Jurkat, Clone E6-1 (cell line): ENCODE results near the gene HINFP.
"Not testable (repeated sequence)": the region's sequence is repeated elsewhere in the genome, so short reads cannot be mapped to it uniquely, and the experiment has no call there.

Source experiments
- DNase-seq: peaks from one replicate; pipeline ENCODE4 v3.0.0-alpha.2; 2011; ENCODE audit warnings: low read depth, low spot score
- H3K4me3 ChIP-seq: 2 replicates; pipeline ENCODE4 v1.5.1; 2011; ENCODE audit warnings: mild to moderate bottlenecking, low read length, control low read depth, moderate library complexity

The HINFP gene

DNA sequence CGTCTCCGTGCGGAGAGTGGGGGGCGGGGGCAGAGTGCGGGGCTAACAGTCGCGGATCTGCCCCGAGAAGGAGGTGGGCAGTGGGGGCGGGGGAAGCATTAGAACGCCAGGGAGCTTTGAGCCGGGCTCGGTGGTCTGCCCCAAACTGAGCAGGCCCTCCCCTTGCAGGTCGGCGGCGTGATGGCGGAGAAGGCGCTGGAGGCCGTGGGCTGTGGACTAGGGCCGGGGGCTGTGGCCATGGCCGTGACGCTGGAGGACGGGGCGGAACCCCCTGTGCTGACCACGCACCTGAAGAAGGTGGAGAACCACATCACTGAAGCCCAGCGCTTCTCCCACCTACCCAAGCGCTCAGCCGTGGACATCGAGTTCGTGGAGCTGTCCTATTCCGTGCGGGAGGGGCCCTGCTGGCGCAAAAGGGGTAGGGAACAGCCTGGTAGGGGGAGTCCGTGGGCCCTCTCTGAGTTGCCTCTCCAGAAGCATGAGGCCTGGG, 28.5 kb downstream of the HINFP start:
- no peak for DNase-seq
- no peak overlapping the region for H3K4me3 ChIP-seq

DNA sequence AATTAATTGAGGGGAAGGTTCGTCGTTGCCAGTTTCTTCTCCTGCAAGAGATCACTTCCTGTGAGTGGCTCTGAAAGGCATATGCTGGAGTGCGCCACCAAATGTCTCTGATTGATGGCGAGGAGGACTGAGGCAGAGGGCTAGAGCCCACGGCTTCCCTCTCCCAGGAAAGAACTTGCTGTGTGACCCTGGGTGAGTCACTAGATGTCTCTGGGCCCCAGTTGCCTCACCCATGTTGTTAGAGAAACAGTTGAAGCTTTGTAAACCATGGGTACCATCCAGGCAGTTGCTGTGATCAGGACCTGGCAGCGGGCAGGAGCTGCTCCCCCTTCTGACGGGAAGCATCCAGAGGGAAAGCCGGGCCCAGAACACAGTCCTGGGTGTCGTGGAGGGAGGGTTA, 30.7 kb downstream of the HINFP start:
- H3K4me3 ChIP-seq: no peak overlapping the region
- DNase-seq: peak; percentile 29

DNA sequence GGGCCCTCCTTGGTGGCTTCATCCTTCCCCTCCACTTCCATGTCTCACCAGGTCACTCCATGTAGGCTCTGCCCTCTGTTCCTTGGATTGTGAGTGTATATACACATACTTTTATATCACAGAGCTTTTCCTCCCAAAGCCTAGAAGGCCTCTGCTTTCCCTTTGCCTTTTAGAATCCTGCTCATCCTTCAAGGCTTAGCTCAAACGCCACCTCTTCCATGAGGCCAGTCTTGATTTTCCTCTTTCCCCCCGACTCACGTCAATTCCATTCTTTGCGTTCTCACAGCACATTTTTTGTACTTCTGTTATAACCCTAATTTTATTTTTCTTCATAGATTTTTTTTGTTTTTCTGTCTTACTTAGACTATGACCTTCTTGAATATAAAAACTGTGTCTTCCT, 31.2 kb downstream of the HINFP start:
- no peak for DNase-seq
- no peak overlapping the region for H3K4me3 ChIP-seq

DNA sequence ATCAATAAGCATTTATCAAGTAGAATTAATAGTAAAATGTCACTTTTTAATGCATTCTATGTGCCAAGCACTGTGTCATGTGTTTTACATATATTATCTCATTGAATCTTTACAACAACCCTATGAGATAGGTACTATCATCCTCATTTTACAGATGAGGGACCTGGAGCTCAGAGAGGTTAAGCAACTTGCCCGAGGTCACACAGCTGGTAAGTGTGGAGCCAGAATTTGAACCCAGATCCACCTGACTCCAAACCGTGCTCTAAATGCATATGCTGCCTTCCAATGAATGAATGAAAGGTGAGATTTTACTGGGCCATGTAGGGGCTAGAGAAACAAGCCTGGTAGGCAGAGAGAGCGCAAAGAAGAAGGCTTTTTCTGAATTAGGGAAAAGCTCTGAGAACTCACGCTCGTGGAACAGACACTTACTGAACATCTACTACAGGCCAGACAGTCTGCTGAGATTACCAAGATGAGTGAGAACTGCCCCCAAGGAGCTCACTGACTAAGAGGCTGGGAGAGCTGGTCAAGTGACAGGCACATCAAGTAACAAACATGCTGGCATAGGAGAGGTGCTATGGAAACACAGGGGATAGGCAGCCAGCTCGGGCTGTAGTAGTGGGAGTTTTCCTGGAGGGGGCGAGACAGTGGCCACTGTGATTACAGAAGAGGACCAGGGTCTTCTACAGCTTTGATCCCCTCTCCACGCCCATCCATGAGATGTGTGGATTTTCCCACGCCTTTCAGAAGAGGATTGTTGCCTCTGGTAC, 31.9 kb downstream of the HINFP start:
- no peak for DNase-seq
- H3K4me3 ChIP-seq: no peak overlapping the region

DNA sequence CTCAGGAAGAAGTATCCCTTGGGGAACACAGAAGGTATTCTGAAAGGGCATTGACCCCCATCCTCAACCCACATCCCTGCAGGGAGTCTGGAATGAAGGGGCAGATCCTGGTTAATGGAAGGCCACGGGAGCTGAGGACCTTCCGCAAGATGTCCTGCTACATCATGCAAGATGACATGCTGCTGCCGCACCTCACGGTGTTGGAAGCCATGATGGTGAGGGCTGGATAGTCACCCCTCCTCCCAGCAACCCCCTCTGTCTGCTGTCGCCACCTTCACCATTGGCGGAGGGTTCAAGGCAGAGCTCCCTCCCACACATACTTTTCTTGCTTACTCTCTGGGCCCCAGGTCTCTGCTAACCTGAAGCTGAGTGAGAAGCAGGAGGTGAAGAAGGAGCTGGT, 32.8 kb downstream of the HINFP start:
- H3K4me3 ChIP-seq: no peak overlapping the region

DNA sequence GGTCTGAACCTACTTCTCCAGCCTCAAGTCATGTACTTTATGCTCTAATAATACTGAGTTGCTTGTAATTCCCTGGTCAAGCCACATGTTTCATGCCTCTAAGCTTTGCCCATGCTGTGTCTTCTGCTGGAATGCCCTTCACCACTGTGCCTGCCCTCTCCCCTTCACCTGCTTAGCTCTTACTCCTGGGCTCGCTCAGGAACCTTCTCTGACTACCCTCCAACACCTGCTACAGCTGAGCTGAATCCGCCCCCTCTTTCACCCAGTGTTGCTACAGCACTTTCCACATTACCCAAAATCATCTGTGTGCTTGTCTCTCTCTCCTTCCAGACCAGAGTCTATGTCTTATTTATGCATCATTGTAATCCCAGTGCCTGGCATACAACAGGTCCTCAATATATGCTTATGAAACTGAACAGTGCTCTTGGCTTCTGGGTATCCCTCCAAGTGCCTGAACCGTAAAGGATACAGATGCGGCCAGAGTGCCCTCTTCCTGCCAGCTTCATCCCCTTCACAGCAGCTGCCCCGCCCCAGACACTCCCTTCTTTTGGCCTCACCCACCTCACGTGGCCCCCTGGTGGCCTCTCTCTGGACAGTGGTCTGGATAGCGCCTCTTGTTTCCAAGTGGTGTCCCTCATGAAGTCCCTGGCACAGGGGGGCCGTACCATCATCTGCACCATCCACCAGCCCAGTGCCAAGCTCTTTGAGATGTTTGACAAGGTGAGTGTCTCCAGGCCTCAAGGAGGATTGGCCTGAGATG, 34.5 kb downstream of the HINFP start:
- no peak for DNase-seq
- H3K4me3 ChIP-seq: no peak overlapping the region

More for the DNA sequence above, 32.8 kb downstream of the HINFP start:
- DNase-seq: no peak

DNA sequence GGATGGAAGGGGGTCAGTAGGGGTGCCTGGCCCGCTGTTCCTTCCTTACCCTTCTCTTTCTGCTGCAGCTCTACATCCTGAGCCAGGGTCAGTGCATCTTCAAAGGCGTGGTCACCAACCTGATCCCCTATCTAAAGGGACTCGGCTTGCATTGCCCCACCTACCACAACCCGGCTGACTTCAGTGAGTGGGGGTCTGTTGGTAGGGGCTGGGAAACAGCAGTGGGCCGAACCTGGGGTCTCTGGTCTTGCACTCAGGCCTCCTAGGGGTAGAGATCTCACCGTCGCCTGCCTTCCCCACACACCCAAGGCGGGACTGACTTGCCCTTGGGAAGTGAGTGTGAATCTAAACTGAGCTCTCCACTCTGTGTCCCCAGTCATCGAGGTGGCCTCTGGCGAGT, 35.1 kb downstream of the HINFP start:
- no peak for DNase-seq
- H3K4me3 ChIP-seq: no peak overlapping the region

DNA sequence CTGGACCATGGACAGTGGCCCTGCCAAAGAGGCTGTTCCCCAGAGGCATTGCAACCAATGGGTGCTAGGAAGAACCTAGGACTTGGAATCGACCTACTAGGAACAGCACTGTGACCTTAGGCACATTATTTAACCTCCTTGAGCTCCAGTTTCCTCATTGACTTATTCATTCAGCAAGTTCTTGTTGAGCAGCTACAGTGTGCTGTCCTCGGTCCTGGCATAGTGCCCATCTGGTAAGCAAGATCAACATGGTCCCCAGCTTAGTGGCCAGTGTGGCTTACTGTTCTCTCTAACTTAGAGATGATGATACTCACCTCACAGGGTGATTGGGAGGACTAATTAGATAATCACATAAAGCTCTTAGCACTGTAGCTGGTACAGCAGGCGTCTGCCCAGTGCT, 35.7 kb downstream of the HINFP start:
- DNase-seq: no peak
- H3K4me3 ChIP-seq: no peak overlapping the region

DNA sequence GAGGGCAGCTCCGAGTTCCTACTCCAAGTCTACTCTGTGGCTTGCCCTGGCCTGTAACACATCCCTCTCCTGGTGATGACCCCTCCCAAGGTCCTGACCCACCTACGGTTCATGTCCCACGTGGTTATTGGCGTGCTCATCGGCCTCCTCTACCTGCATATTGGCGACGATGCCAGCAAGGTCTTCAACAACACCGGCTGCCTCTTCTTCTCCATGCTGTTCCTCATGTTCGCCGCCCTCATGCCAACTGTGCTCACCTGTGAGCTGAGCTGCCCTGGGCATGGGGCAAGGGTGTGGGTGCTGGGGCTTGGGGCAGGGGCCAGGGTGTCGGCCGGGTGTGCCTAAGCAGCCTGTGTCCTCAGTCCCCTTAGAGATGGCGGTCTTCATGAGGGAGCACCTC, 37.1 kb downstream of the HINFP start:
- H3K4me3 ChIP-seq: no peak overlapping the region
- no peak for DNase-seq

DNA sequence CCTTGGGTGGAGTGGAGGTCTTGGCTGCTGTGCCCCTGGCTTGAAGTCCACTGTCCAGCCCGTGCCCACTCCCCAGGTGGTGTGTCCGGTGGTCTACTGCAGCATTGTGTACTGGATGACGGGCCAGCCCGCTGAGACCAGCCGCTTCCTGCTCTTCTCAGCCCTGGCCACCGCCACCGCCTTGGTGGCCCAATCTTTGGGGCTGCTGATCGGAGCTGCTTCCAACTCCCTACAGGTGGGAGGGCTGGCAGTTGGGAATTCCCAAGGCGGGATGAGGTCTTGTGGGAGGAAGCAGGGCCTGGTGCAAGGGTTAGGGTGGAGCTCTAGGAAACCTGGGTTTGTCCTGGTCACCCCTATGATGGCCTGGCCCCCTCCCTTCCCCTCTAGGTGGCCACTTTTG, 38.8 kb downstream of the HINFP start:
- DNase-seq: no peak

DNA sequence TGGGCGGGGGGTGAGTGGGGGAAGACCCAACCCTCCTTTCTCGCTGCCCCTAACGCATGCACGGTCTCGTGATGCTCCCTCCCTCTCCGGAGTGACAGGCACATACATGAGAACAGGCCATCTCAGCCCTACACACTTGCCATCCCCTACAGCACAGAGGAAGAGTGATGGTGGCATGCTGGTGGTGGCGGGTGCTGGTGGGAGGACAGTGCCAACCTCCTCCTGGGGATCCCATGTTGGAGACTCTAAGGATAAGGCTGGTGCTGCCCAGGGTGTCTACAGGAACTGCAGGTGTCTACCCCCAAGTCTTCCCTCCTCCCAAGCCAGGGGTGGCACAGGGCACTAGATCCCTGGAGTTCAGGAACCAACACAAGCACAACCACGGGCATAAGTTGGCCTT, 40.5 kb downstream of the HINFP start:
- DNase-seq: no peak

More for the DNA sequence above, 38.8 kb downstream of the HINFP start:
- H3K4me3 ChIP-seq: no peak overlapping the region

DNA sequence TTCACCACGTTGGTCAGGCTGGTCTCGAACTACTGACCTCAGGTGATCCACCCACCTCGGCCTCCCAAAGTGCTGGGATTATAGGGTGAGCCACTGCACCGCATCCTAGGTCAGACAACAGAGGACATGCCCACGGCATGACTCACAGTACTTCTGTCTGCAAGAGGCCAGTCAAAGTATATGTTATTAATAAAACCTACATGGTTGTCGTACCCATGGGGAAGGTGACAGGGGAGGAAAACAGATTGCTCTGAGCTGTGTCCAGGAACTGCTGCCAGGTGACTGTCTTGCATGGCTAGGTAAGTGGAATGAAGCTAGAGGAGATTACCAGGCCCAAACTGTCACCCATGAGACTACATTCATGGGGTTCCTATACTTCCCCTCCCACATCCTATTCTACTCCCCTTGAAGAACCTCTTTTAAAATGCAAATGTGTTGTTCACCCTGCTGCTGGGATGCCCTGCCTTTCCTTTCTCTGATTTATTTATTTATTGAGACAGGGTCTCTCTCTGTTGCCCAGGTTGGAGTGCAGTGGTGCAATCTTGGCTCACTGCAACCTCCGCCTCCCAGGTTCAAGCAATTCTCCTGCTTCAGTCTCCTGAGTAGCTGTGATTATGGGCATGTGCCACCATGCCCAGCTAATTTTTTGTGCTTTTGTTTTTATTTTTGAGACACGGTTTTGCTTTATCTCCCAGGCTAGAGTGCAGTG, 45.1 kb downstream of the HINFP start:
- no peak for DNase-seq
- H3K4me3 ChIP-seq: no peak overlapping the region

More for the DNA sequence above, 40.5 kb downstream of the HINFP start:
- H3K4me3 ChIP-seq: no peak overlapping the region

DNA sequence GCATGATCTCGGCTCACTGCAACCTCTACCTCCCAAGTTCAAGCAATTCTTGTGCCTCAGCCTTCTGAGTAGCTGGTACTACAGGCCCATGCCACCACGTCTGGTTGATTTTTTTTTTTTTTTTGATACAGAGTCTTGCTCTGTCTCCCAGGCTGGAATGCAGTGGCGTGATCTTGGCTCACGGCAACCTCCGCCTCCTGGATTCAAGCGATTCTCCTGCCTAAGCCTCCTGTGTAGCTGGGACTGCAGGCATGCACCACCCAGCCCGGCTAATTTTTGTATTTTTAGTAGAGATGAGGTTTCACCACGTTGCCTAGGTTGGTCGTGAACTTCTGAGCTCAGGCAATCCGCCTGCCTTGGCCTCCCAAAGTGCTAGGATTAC, 45.7 kb downstream of the HINFP start:
- H3K4me3 ChIP-seq, DNase-seq: not testable (repeated sequence)

DNA sequence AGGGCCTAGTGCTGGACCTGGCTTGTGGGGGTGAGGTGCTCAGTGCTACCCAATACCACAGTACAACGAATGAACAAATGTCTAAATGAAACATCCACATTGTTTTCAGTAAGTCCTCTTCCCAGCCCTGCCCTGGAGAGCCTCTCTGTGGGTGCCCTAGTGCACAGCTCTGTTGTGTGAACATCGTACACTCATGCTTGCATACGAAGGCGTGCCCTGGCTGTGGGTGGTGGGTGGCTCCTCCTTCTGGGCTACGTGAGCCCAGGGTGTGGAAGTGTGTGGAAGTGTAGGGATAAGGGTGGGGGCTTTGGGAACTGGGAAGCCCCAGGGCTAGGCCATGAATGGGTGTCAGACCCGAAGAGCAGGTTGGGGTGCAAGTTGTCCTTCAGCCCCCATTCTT, 46.6 kb downstream of the HINFP start:
- DNase-seq: no peak

DNA sequence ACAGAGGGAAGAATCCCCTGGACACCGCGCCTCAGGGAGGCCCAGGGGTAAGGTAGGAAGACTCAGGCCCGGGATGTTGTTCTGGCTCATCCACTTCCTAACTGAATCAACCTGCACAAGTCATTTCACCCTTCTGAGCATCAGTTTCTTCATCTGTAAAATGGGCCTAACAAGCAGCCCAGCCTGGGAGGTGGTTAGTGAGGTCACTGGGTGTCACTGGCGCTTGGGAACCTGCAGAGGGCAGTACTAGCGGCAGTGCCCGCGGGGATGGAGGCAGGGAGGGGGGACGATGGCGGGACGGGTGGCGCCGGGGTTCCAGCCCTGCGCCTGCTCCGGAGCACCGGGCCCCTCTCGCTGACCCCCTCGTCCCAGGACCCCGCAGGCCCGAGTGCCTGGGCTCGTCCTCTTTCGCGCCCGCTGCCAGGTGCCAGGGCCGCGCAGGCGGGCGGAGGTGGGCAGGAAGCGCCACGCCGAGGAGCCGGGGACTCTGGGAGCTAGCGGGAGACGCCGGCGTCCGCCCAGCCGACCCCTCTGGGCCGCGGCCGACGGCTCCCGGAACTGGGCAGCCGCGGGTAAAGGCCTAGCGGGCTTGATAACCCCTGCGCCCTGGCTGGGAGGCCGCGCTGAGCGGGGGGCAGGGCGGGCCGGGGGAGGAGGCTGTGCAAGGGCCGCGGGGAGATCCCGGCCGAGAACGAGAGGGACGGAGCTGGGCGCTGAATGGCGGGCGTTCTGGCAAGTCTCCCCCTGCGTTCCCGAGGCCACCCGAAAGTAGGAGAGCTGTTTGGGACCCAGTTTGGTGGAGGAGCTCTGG, 47.3 kb downstream of the HINFP start, which contains the start of gene NLRX1:
Gene NLRX1, plus strand, starts transcription at position 255 of the 811 bp plus-strand sequence. CDS start 2,679 bp downstream, outside the sequence.
- H3K4me3 ChIP-seq: peak within 1 kb of the TSS; percentile 78
- peak; percentile 81 for DNase-seq

More for the DNA sequence above, 46.6 kb downstream of the HINFP start:
- no peak overlapping the region for H3K4me3 ChIP-seq

DNA sequence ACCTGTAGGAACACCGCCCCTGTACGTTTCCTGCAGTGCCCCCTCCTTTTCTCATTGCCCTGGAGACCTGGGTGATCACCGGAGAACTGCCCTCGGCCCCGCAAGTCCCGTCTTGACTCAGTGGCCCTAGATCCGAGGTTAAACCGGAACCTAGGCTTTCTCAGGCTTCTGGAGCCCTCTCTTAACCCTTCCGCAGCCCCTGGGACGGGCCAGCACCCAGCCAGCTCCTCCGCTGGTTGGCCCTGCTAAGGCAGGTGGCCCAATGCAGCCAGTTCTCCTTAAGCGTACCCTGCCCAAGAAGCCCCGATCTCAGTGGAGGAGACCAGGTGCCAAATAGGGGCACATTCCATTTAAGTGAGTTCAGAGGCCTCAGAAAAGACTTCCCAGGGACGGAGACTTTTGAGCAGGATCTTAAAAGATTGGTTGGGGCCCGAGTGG, 47.9 kb downstream of the HINFP start:
- no peak for DNase-seq
- H3K4me3 ChIP-seq: peak overlapping the region; percentile 78

DNA sequence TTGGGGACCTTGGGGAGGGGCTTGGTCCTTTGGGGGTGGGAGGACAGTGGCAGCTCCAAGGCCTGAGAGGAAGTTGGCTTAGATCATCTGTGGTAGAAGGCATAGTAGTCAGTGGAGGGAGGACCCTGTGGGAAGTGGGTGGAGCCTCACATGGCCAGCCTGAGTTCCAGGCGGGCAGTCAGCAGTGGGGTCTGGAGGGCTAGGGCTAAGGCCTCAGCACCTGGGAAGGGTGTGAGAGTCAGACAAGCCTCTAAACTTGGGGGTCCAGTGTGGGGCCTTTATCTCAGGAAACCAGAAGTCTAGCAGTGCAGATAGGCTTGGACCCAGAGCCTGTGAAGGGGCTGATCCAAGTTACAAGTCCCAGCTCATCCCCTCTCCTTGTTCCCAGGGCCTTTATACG, 51.1 kb downstream of the HINFP start:
- no peak overlapping the region for H3K4me3 ChIP-seq

DNA sequence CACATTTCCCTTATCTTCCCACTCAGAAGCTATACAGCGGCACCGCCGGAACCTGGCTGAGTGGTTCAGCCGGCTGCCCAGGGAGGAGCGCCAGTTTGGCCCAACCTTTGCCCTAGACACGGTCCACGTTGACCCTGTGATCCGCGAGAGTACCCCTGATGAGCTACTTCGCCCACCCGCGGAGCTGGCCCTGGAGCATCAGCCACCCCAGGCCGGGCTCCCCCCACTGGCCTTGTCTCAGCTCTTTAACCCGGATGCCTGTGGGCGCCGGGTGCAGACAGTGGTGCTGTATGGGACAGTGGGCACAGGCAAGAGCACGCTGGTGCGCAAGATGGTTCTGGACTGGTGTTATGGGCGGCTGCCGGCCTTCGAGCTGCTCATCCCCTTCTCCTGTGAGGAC, 52.1 kb downstream of the HINFP start:
- no peak for DNase-seq
- no peak overlapping the region for H3K4me3 ChIP-seq

More for the DNA sequence above, 51.1 kb downstream of the HINFP start:
- DNase-seq: no peak
